GM15510 (cell line): ENCODE measurements around the gene MSS51.

Experiments used
- POLR2A ChIP-seq: IDR thresholded peaks from 3 replicates; pipeline ENCODE4 v1.6.1; 2011; ENCODE audit warnings: borderline replicate concordance; ENCODE audit not compliant: insufficient read length; ENCODE audit errors: extremely low read depth

Gene MSS51

DNA sequence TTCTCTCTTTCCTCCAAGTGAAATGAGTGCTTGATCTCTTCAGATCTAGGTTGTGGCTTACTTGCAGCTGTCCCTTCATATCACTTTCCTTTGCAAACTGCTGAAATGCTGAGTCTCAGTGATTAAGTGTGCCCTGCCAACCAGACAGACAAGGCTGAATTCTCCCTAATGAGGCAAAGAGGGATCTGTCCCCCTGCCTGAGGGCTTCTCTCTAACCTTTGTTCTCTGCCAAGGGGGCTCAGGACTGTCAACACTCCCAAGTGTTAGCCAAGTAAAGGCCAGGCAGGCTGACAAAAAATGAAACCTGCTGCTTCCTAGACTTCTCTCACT is at the start of gene MSS51:
TSS of gene MSS51 (minus strand) at position 24 of the 330 bp plus-strand sequence. CDS start 5,277 bp downstream, outside the sequence.
- no peak for TF ChIP-seq POLR2A

DNA sequence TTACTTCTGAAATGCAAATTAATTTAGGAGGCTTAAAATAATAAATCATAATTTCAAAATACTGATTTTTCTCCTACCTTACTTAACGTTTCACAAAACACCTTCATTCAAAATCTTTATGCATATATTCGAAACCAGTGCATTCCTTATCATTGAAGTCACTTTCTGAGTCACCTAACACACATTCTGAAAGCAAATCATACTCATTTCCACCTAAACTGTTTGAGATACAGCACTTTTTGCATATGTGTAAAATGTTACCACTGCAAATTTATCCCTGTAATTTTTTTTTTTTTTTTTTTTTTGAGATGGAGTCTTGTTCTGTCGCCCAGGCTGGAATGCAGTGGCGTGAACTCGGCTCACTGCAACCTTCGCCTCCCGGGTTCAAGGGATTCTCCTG is 46.8 kb upstream of the MSS51 start:
- no peak for TF ChIP-seq POLR2A

DNA sequence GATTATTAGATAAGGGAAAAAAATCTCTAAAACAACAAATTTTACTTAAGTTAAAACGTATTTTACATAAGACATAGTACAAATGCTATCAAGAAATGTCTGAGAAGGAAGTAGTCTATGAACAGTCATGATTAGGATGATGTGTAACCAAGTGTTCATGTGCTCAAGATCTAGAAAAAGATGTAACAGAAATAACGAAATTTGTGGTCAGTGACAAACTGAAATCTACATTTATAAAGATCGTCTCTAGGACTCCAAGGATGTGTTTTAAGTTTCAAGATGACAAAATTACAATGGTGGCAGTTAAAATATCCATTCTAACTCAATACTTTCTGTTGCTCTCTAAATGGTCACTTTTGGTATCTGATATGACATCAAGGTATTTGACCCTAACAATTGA is 45.3 kb upstream of the MSS51 start:
- TF ChIP-seq POLR2A = no peak

GRCh38 chr10:73471226-73471625 is 37.9 kb upstream of the MSS51 start:
- no peak for TF ChIP-seq POLR2A

DNA sequence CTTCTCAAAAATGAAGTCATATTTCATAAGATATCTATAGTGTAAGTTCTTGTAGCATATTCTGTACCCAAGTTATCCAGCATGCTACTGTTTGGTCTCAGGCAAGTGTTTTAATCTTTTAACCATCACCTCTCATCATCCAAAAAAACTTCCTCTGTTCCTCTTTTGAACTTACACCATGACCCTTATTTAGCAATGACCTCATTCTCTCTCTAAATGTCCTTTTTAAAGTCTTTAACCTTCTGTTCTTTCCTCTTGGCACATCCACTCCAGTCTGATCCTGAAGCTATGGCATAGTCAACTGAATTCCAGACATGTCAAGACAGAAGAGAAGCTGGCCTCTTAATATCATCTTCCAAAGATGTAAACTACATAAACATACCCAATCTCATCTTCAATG is 36.2 kb upstream of the MSS51 start:
- no peak for TF ChIP-seq POLR2A

- no peak for TF ChIP-seq POLR2A
These were observed 33.8 kb upstream of the MSS51 start for GRCh38 chr10:73467206-73467605.

DNA sequence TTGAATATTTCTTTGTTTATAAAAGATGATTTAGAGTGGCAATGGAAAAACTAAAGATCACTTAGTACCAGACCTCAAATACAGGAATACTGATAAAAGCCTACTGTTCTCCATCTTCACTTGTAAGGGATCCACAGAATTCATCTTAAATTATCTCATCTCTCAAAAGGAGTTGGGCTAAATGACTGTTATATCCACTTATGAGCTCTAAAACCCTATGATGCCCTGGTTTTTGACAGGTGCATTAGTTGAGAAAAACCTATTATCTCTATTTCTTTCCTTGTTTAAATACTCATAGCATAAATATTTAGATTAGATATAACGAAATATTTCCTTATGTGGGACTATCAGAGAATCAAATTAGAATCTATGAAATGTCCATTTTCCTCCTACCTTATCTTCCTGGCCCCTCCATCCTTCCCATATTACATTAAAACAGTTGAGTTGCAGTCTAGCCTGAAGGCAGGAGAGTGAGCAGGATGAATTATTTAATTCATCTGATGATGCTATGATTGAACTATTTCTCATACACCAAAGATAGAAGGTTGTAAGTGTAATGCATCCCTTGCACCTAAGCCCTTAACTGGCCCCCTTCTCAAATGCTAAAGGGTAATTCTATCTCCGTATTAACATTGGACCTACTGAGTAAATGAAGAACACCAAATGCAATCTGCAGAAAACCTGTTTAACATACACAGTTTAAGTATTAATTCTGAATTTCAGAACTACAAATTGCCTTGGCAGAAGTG is 32.8 kb upstream of the MSS51 start:
- TF ChIP-seq POLR2A = no peak

DNA sequence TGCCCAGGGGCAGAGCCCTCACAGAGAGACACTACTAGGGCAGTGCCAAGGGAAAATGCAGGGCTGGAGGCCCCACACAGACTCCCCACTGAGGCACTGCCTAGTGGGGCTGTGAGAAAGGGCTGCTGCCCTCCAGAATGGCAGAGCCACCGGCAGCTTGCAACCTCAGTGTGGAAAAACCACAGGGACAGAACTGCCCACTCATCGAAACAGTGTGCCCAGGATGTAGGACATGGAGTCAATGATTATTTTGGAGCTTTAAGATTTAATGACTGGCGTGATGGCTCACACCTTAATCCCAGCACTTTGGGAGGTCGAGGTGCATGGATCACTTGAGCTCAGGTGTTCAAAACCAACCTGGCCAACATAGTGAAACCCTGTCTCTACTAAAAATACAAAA is 27.5 kb upstream of the MSS51 start:
- TF ChIP-seq POLR2A = no peak

DNA sequence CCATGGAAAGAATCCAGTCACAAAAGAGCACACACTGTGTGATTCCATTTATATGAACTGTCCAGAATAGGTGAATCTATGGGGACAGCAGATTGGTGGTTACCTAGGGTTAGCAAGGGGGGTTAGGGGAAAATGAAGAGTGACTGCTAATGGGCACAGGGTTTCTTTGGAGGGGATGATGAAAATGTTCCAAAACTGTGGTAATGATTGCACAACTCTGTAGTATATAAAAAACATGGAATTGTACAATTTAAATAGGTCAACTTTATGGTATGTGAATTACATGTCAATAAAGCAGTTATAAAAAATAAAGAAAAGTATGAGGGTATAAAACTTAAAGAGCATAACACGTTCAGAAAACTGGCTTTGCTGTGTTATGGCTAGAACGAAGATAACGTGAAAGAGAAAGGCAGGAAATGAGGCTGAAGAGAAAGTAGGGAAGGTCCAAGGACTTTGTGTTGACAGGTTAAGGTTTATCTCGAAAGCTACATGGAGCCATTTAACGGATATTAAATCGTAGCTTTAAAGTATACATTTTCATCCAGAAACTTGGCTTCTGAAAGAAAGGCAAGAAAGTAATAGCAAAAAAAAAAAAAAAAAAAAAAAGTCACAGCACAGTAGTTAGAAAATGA is 26.4 kb upstream of the MSS51 start:
- no peak for TF ChIP-seq POLR2A

GRCh38 chr10:73456187-73456890 is 23.0 kb upstream of the MSS51 start:
- no peak for TF ChIP-seq POLR2A

- no peak for TF ChIP-seq POLR2A
These were observed 15.8 kb upstream of the MSS51 start for GRCh38 chr10:73449113-73449512.

- TF ChIP-seq POLR2A = no peak
These were observed 15.0 kb upstream of the MSS51 start for GRCh38 chr10:73448384-73448783.

- TF ChIP-seq POLR2A = no peak
These were observed 13.6 kb upstream of the MSS51 start for GRCh38 chr10:73446926-73447325.

DNA sequence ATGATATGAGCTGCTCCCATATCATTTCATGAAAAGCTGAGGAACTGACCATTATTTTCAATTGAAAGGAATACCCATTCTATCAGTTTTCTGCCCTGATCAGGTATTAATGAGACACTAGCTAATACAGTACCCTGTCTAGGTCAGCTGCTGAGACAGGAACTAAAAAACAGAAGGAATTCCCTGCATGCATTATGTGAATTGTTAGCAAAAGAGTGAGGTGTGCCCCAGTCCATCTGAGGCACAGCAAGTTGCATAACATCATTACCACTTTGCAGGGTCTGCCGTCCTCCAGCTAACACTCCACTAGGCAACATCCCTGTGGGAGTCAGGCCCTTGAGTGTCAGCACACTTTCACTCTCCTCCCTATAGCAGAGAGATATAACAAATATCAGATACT is 11.1 kb upstream of the MSS51 start:
- TF ChIP-seq POLR2A = no peak

GRCh38 chr10:73439605-73440312 is 6.4 kb upstream of the MSS51 start:
- no peak for TF ChIP-seq POLR2A
